Suppressor macrophage (primary cell): ENCODE data around the gene FUT7.

ENCODE experiments used
- DNase-seq, 4 experiments: peaks; one replicate each; pipeline ENCODE4 v3.0.0-alpha.2; 2020 to 2022

The FUT7 gene

GRCh38 chr9:137001857-137002645 is 29.8 kb downstream of the FUT7 start:
- DNase-seq = no peak

GRCh38 chr9:137000177-137000930 is 31.5 kb downstream of the FUT7 start:
- peak; percentile 52 to 81 (median 76) for DNase-seq

- DNase-seq = no peak
Measured at GRCh38 chr9:136997830-136998234, 34.1 kb downstream of the FUT7 start.

GRCh38 chr9:136997371-136997770 is 34.5 kb downstream of the FUT7 start:
- DNase-seq = no peak

- DNase-seq = peak; percentile 18 to 62 (median 40)
Measured at GRCh38 chr9:136996361-136997292, 35.3 kb downstream of the FUT7 start, which contains the start of gene CLIC3. Gene CLIC3, minus strand, starts transcription at chr9:136996568. Its CDS starts 25 bp downstream, at chr9:136996543.

GRCh38 chr9:136995772-136996311 is 36.0 kb downstream of the FUT7 start:
- DNase-seq = no peak

- DNase-seq = no peak
Measured at GRCh38 chr9:136995362-136995761, 36.5 kb downstream of the FUT7 start.

- no peak for DNase-seq
Measured at GRCh38 chr9:136994888-136995230, 37.0 kb downstream of the FUT7 start.

GRCh38 chr9:136994180-136994887 is 37.6 kb downstream of the FUT7 start:
- DNase-seq = no peak

GRCh38 chr9:136992819-136993369 is 39.0 kb downstream of the FUT7 start:
- no peak for DNase-seq

- DNase-seq = peak; percentile 94 to 98 (median 96)
Measured at GRCh38 chr9:136991993-136992818, 39.7 kb downstream of the FUT7 start, which contains the start of gene PAXX. Gene PAXX, plus strand, starts transcription at chr9:136992422. Its CDS starts 22 bp downstream, at chr9:136992444.

- no peak for DNase-seq
Measured at GRCh38 chr9:136990242-136990911, 41.5 kb downstream of the FUT7 start.

GRCh38 chr9:136988872-136989271 is 43.0 kb downstream of the FUT7 start:
- no peak for DNase-seq

GRCh38 chr9:136985853-136986252 is 46.0 kb downstream of the FUT7 start:
- no peak for DNase-seq

GRCh38 chr9:136985027-136985602 is 46.8 kb downstream of the FUT7 start:
- DNase-seq = peak in 1 of 4 experiments; percentile 34

GRCh38 chr9:136984464-136985026 is 47.3 kb downstream of the FUT7 start:
- no peak for DNase-seq

- DNase-seq = no peak
Measured at GRCh38 chr9:136983656-136984314, 48.1 kb downstream of the FUT7 start.

GRCh38 chr9:136983167-136983566 is 48.7 kb downstream of the FUT7 start:
- DNase-seq = no peak
